Measurements from ENCODE around the gene IL1RN. TPM values are rescaled to one million over a fixed set of nuclear protein-coding genes. Genes with fewer than 3 reads are reported as not detected.

IL1RN gene
- total RNA-seq, 1 experiment from 2014 or later = not detected

- Mint-ChIP-seq H3K9me3 (ENCODE audit: unreplicated experiment) (no peaks in the 10 kb centered on the region), H3K27me3 (ENCODE audit: insufficient read depth, unreplicated experiment) (no peaks in the 10 kb centered on the region), H3K36me3 (ENCODE audit: insufficient read depth, unreplicated experiment) (no peaks in the 10 kb centered on the region), H3K4me1 (ENCODE audit: low read depth, unreplicated experiment) (peaks cover 7% of the 10 kb centered on the region), H3K27ac (ENCODE audit: unreplicated experiment) (no peak overlapping the region), H3K4me3 (ENCODE audit: unreplicated experiment) (no peak overlapping the region)
- no peak for TF ChIP-seq CTCF (IDR thresholded peaks at IDR 0.05; ENCODE audit: insufficient read depth in 1 of 2, low read depth in 1 of 2, low read length in 1 of 2, severe bottlenecking in 1 of 2, unreplicated experiment in 1 of 2)
- no peak for DNase-seq
- no peaks in the 10 kb centered on the region for H3K27me3 ChIP-seq (replicated peaks; ENCODE audit: control insufficient read depth, insufficient read depth, low read length)
- no peak overlapping the region for H3K4me3 ChIP-seq (ENCODE audit: low read depth, low read length)
- no TSS peak for BruUV-seq (replicated peaks)
- no peaks in the 10 kb centered on the region for H3K9me3 ChIP-seq
- intact Hi-C loops (cut with micrococcal nuclease; ENCODE audit: unreplicated experiment) = no loop called here
- no peaks in the 10 kb centered on the region for H3K4me1 ChIP-seq
- H3K36me3 ChIP-seq (ENCODE audit: control insufficient read depth, insufficient read depth, low read length) = no peaks in the 10 kb centered on the region
- ChIA-PET CTCF (interaction anchor here (0.9 kb wide), 1 partner anchor 45 kb away, joined by 3 read pairs; no protein-coding TSS in a partner anchor), POLR2A (no interaction called here)
These were observed 16.3 kb upstream of the IL1RN start for GRCh38 chr2:113111121-113111520.

- POLR2A ChIA-PET = no interaction called here
- H3K36me3 Mint-ChIP-seq (ENCODE audit: insufficient read depth, unreplicated experiment) = no peaks in the 10 kb centered on the region
- intact Hi-C loops (cut with micrococcal nuclease; ENCODE audit: unreplicated experiment) = no loop called here
- DNase-seq = no peak
- H3K4me3 Mint-ChIP-seq (ENCODE audit: unreplicated experiment) = no peak overlapping the region
- H3K4me1 Mint-ChIP-seq (ENCODE audit: low read depth, unreplicated experiment) = peaks cover 7% of the 10 kb centered on the region
- Histone ChIP-seq H3K4me1 (no peaks in the 10 kb centered on the region), H3K27me3 (replicated peaks; ENCODE audit: control insufficient read depth, insufficient read depth, low read length) (no peaks in the 10 kb centered on the region), H3K9me3 (no peaks in the 10 kb centered on the region), H3K36me3 (ENCODE audit: control insufficient read depth, insufficient read depth, low read length) (no peaks in the 10 kb centered on the region), H3K4me3 (ENCODE audit: low read depth, low read length) (no peak overlapping the region)
- no peaks in the 10 kb centered on the region for H3K9me3 Mint-ChIP-seq (ENCODE audit: unreplicated experiment)
- no peaks in the 10 kb centered on the region for H3K27me3 Mint-ChIP-seq (ENCODE audit: insufficient read depth, unreplicated experiment)
- no peak for TF ChIP-seq CTCF (IDR thresholded peaks at IDR 0.05; ENCODE audit: insufficient read depth in 1 of 2, low read depth in 1 of 2, low read length in 1 of 2, severe bottlenecking in 1 of 2, unreplicated experiment in 1 of 2)
- no peak overlapping the region for H3K27ac Mint-ChIP-seq (ENCODE audit: unreplicated experiment)
- CTCF ChIA-PET = interaction anchor here (0.6 to 0.9 kb wide), 2 partner anchors 44 to 93 kb away, joined by 3 to 5 read pairs; no protein-coding TSS in a partner anchor
- no TSS peak for BruUV-seq (replicated peaks)
These were observed 15.5 kb upstream of the IL1RN start for GRCh38 chr2:113111823-113112287.

GRCh38 chr2:113112441-113112840 lies 15.0 kb upstream of the IL1RN start:
- H3K27me3 ChIP-seq (replicated peaks; ENCODE audit: control insufficient read depth, insufficient read depth, low read length) = no peaks in the 10 kb centered on the region
- H3K4me3 ChIP-seq (ENCODE audit: low read depth, low read length) = no peak overlapping the region
- intact Hi-C loops (cut with micrococcal nuclease; ENCODE audit: unreplicated experiment) = no loop called here
- no peaks in the 10 kb centered on the region for H3K36me3 ChIP-seq (ENCODE audit: control insufficient read depth, insufficient read depth, low read length)
- POLR2A ChIA-PET = no interaction called here
- H3K27me3 Mint-ChIP-seq (ENCODE audit: insufficient read depth, unreplicated experiment) = no peaks in the 10 kb centered on the region
- H3K4me3 Mint-ChIP-seq (ENCODE audit: unreplicated experiment) = no peak overlapping the region
- no peak for DNase-seq
- TF ChIP-seq CTCF (IDR thresholded peaks at IDR 0.05; ENCODE audit: insufficient read depth in 1 of 2, low read depth in 1 of 2, low read length in 1 of 2, severe bottlenecking in 1 of 2, unreplicated experiment in 1 of 2) = no peak
- H3K4me1 ChIP-seq = no peaks in the 10 kb centered on the region
- no peaks in the 10 kb centered on the region for H3K9me3 Mint-ChIP-seq (ENCODE audit: unreplicated experiment)
- no peak overlapping the region for H3K27ac Mint-ChIP-seq (ENCODE audit: unreplicated experiment)
- BruUV-seq (replicated peaks) = no TSS peak
- no peaks in the 10 kb centered on the region for H3K36me3 Mint-ChIP-seq (ENCODE audit: insufficient read depth, unreplicated experiment)
- CTCF ChIA-PET = interaction anchor here (0.6 kb wide), 1 partner anchor 93 kb away, joined by 5 read pairs; no protein-coding TSS in a partner anchor
- no peaks in the 10 kb centered on the region for H3K9me3 ChIP-seq
- peaks cover 7% of the 10 kb centered on the region for H3K4me1 Mint-ChIP-seq (ENCODE audit: low read depth, unreplicated experiment)

All from Caco-2 (cell line).